Measurements from ENCODE around the gene ACY1.
"Not testable (repeated sequence)": the region's sequence is repeated elsewhere in the genome, so short reads cannot be mapped to it uniquely, and the experiment has no call there.

The ACY1 gene

GRCh38 chr3:51983578-51984268 lies 388 bp downstream of the ACY1 start:
- no peak for DNase-seq (ENCODE audit: low read depth, low spot score)

DNA sequence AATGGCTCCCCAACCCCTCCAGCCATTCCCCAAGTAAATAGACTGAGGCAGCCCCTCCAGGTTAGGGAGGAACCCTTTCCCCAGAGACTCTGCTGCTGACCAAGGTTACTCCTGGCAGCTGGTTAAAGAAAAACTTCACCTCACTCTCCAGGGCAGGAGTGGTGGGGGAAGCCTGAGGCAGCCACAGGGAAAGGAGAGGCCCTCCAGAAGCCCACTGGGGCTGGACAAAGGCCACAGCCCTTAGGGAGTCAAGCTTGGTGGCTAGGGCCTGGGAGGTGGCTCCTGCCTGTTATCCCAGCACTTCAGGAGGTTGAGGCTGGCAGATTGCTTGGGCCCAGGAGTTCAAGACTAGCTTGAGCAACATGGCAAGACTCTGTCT lies 923 bp downstream of the ACY1 start:
- no peak for DNase-seq (ENCODE audit: low read depth, low spot score)

DNA sequence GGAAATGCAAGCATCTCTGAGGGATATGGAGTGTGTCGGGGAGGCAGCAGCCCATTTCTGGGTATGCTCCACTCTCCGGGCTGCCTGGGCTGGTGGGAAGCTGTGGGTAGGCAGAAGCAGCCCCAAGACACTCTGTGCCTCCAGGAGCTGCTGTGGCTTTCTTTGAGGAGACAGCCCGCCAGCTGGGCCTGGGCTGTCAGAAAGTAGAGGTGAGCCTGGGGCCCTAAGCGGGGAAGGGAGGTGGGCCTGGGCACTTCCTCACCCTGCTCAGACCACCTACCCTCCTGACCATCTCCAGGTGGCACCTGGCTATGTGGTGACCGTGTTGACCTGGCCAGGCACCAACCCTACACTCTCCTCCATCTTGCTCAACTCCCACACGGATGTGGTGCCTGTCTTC lies 1.7 kb downstream of the ACY1 start:
- DNase-seq (ENCODE audit: low read depth, low spot score): no peak

GRCh38 chr3:51986010-51986947 lies 2.9 kb downstream of the ACY1 start:
- no peak for DNase-seq (ENCODE audit: low read depth, low spot score)

DNA sequence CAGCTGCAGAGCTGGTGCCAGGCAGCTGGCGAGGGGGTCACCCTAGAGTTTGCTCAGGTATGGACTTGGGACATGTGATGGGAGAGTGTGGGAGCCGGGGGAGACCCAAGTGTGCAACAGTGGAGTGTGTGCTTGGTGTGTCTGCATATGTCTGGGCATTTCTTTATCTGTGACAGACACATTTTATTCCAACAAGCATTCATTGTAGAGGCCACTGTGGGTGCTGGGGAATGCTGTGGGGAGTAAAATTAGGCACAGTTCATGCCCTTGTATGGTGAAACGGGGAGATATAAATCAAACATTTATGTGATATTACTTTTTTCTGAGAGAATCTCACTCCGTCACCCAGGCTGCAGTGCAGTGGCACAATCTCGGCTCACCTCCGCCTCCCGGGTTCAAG lies 4.2 kb downstream of the ACY1 start:
- DNase-seq (ENCODE audit: low read depth, low spot score): no peak

DNA sequence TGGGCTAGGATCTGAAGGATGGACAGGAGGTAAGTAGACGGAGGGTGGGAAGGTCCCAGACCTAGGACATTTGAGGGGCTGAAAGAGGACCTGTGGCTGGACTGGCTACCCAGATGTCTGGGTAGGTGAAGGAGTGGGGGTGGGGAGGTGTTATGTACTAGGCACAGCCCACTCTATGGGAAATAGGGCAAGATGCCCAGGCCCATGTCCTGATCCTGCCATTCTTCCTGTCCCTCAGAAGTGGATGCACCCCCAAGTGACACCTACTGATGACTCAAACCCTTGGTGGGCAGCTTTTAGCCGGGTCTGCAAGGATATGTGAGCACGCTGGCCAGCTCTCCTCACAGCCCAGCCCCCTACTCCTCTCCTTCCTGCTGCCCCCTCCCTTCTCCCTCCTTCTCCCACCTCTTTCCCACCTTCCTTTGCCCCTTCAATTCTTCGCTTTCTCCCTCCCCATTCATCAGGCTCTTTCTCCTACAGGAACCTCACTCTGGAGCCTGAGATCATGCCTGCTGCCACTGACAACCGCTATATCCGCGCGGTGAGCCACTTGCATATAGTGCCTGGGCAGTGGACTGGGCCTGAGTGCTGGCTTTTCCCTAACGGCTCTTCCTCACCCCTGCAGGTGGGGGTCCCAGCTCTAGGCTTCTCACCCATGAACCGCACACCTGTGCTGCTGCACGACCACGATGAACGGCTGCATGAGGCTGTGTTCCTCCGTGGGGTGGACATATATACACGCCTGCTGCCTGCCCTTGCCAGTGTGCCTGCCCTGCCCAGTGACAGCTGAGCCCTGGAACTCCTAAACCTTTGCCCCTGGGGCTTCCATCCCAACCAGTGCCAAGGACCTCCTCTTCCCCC lies 5.2 kb downstream of the ACY1 start:
- no peak for DNase-seq (ENCODE audit: low read depth, low spot score)

- DNase-seq (ENCODE audit: low read depth, low spot score): not testable (repeated sequence)
Observed at GRCh38 chr3:51990501-51990971, 7.2 kb downstream of the ACY1 start.

- DNase-seq (ENCODE audit: low read depth, low spot score): no peak
Observed at GRCh38 chr3:51992017-51992682, 8.8 kb downstream of the ACY1 start.

GRCh38 chr3:51993657-51994056 lies 10.3 kb downstream of the ACY1 start:
- DNase-seq (ENCODE audit: low read depth, low spot score): not testable (repeated sequence)

- no peak for DNase-seq (ENCODE audit: low read depth, low spot score)
Observed at GRCh38 chr3:51994530-51994929, 11.2 kb downstream of the ACY1 start.

- DNase-seq (ENCODE audit: low read depth, low spot score): no peak
Observed at GRCh38 chr3:51995346-51996163, 12.2 kb downstream of the ACY1 start, which contains the start of gene RPL29. RPL29 (minus strand) TSS chr3:51995895; CDS start chr3:51995461, 434 bp downstream.

DNA sequence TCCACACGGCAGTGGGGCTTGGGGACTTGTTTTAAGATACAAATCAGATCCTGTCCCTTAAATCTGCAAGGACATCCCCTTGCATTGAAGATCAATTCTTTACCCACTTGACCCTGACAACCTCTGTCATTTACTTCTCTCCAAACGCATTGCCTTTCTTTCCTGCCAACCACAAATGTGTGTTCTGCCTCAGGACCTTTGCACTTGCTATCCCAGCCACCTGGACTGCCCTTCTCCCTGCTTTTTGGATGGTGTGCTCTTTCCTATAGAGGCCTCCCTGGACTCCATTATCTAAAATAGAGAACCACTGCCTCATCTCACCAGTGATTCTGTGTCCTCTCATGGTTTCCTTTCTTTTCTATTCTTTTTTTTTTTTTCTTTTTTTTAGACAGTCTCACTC lies 13.8 kb downstream of the ACY1 start:
- DNase-seq (ENCODE audit: low read depth, low spot score): no peak

- DNase-seq (ENCODE audit: low read depth, low spot score): no peak
Observed at GRCh38 chr3:51997935-51998596, 14.7 kb downstream of the ACY1 start.

- DNase-seq (ENCODE audit: low read depth, low spot score): no peak
Observed at GRCh38 chr3:51998774-51999173, 15.4 kb downstream of the ACY1 start.

- no peak for DNase-seq (ENCODE audit: low read depth, low spot score)
Observed at GRCh38 chr3:51999846-52000245, 16.5 kb downstream of the ACY1 start.

- no peak for DNase-seq (ENCODE audit: low read depth, low spot score)
Observed at GRCh38 chr3:52001443-52001974, 18.2 kb downstream of the ACY1 start.

GRCh38 chr3:52002748-52003147 lies 19.4 kb downstream of the ACY1 start:
- no peak for DNase-seq (ENCODE audit: low read depth, low spot score)

DNA sequence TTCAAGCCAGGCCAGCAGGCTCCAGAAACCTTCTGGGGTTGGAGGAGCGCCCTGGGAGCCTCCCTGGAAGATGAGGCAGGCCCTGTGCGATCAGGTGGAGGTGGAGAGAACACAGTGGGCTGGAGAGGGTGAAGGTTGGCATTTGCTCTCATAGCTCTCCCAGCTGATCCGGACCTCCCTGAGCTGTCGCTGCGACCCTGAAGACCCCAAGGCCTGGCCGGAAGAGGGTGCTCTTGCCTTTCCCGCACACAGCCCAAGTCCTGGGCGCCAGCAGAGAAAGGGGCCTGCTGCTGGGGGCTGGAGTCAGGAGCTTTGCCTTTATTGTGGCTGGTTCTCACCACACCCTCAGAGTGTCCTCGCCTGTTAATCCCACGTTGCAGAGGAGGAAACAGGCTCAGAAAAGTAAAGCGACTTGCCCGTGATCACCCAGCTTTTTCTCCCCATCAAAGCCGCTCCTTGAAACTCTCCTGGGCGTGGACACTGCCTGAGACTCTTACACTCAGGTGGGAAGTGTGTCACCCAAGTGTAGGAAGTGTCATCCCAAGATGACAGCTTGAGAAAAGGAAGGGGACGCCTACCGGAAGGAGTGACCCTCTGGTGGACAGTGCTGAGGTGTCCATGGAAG lies 20.9 kb downstream of the ACY1 start:
- DNase-seq (ENCODE audit: low read depth, low spot score): no peak

GRCh38 chr3:52004906-52005395 lies 21.6 kb downstream of the ACY1 start:
- DNase-seq (ENCODE audit: low read depth, low spot score): no peak
